Suppressor macrophage treated with lipopolysaccharide for 4 hours (primary cell): ENCODE measurements around the gene SHC3.

Experiments
- DNase-seq: peaks from one replicate; pipeline ENCODE4 v3.0.0-alpha.2; 2020

The SHC3 gene

DNA sequence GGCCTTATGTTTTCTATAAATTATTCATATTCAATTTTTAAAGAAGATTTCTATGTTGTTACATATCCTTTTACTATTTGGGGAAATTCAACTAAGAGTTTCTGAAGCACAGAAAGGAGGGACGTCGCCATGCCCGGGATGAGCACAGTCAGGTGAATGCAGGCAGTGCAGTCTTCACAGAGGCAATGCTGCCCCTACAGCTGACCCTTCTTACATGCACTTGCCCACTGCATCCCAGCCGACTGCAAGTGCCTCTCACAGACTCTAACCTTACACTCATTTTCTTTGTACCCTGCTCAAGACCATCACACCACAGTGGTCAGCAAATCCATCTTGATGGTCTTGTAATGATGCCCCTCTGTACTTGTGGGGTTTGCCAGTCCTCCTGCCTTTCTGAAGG is 73.8 kb downstream of the SHC3 start:
- DNase-seq, result no peak

DNA sequence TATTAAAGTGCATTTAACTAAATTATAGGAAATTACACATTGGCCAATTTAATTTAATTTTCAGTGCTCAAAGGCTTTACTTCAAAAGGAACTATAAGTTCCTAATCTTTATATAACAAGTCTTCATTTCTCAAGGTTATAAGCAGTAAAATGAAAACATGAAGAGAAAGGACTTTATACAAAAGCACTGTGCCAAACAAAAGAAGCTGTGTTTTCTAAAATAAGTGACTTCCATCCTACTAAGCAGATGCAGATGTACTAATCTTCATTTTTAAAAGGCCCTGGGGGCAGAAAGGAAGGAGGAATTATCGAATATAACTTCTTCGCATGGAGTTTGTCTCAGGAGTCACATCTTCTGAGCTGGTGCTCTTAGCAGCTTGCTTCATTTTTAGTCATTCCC is 81.4 kb downstream of the SHC3 start:
- DNase-seq, result no peak

GRCh38 chr9:89096807-89097206 is 81.8 kb downstream of the SHC3 start:
- no peak for DNase-seq

GRCh38 chr9:89095761-89096528 is 82.7 kb downstream of the SHC3 start:
- no peak for DNase-seq

GRCh38 chr9:89093201-89093975 is 85.2 kb downstream of the SHC3 start:
- DNase-seq, result no peak

DNA sequence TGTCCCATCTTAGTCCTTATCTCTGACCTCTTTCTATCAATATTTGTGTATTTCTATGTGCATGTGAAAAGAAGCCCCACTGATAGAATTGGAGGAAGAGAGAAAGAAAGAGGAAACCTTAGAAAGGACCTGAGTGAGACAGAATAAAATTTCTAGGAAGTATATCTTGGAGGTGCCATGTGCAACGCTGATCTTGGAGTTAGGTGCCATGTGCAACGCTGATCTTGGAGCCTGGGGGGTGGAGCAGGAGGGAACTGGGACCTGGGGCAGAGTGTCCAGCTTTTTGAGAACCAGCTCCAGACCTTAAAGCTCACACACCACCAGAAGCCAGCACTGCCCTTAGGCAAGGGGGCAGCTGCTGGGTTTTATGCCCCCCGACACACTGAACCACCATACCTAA is 89.4 kb downstream of the SHC3 start:
- DNase-seq, result no peak

DNA sequence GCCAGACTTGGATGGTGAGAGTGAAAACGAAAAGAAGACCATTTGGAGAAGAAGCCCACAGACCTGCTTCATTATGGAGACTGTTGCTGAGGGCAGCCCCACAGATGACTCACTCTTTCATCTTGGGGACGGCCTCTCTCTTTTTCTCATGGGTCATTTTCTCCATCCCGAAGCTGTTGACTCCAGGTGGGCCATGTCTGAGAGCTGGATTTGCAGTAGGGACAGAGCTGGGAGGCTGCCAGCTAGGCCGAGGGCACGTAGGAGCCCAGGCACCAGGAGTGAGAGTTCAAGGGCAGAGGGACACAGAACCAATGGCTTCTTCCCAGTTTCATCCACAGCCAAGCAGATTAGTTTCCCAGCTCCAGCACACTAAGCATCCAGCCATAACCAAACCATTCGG is 95.0 kb downstream of the SHC3 start:
- DNase-seq, result no peak

GRCh38 chr9:89080193-89080592 is 98.4 kb downstream of the SHC3 start:
- DNase-seq, result no peak

DNA sequence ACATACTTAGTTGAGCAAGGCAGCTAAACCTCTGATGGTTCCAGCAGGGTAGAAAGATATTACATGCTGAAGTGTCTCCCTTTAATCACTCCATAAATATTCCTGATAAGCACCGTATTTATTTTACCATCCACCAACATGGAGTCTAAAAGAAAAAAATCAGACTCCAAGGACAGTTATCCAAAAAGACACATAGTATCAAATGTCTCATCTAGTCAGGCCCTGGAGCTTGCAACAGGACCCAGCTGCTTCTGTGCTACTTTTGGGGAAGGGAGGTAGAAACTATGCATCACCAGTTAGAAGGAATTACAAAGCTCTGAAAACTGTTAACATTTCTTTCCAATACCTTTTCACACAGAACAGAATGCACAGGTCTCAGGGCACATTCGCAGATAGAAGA is 99.2 kb downstream of the SHC3 start:
- DNase-seq, result no peak

DNA sequence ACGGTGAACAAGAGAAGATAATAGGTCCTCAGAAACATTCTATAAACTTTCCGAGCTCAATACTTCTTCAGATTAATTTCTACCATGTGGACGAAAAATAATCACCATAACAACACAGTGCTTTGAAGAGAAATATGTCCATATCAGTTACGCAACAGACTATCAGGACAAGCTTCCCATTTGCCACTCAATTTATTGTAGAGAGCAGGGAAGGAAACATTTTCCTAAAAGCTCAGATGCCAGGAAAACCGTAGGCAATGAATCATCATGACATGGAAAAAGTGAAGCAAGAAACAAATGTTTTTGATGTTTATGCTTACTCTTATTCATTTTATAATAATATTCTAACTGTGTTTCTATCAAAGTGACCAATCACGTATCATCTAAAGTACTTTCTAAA is 99.8 kb downstream of the SHC3 start:
- DNase-seq, result no peak

- no peak for DNase-seq
Measured at GRCh38 chr9:89078421-89078820, 100.2 kb downstream of the SHC3 start.

DNA sequence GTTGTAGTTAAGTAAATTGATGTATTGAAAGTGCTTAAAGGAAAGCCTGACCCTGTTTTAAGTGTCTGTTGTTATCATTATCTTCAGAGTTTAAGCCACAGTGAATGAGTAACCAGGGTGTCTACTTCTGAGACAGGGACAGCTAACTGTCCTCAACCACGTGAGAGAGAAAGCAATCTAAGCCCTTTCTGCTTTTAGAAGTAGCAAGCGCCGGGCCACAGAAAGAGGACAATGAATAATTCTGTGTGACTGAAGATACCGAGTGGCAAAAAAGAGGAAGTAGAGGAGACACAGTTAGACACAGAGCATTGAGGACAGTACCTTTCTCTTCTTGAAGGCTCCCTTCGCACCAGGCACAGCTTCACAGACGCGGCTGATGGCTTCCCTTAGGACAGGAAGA is 101.1 kb downstream of the SHC3 start:
- DNase-seq, result peak; percentile 49

DNA sequence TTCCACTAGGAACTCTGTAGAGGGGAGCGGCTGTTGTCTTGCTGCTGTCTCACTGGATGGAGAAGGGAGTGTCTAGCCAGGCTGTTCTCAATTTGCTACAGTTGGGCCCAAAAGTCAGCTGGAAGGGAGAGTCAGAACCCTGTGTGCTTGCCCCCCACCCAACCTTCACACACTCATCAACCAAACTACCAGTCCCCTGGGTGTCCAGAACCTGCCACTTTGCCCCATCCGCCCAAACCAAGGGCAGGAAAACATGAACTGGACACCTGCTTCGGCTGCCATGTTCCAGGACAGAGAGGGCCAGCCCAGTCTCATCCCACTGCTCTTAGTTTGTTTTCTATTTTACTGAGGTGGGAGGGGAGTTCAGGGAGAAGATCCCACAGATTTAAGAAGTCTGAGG is 105.2 kb downstream of the SHC3 start:
- DNase-seq, result no peak

DNA sequence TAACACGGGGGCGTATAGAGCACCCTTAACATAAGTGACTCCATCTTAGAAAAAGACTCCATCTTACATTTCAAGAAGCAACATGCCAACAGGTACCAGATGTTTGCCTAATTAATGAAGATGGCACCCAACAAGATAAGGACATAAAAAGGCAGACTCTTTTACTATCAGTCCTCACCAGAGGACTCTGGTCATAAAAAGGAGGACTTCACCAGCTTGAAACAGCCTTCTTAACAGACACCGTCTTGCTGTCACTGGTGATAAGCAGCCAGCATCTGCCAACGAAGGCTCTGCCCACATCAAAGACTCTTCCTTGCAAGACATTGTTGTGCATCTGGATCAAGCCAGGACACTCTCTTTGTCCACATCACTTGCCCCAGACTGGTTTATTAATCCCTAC is 107.0 kb downstream of the SHC3 start:
- DNase-seq, result no peak

GRCh38 chr9:89066835-89067234 is 111.8 kb downstream of the SHC3 start:
- DNase-seq, result no peak

GRCh38 chr9:89065921-89066320 is 112.7 kb downstream of the SHC3 start:
- no peak for DNase-seq

- DNase-seq, result no peak
Measured at GRCh38 chr9:89060790-89061189, 117.8 kb downstream of the SHC3 start.

DNA sequence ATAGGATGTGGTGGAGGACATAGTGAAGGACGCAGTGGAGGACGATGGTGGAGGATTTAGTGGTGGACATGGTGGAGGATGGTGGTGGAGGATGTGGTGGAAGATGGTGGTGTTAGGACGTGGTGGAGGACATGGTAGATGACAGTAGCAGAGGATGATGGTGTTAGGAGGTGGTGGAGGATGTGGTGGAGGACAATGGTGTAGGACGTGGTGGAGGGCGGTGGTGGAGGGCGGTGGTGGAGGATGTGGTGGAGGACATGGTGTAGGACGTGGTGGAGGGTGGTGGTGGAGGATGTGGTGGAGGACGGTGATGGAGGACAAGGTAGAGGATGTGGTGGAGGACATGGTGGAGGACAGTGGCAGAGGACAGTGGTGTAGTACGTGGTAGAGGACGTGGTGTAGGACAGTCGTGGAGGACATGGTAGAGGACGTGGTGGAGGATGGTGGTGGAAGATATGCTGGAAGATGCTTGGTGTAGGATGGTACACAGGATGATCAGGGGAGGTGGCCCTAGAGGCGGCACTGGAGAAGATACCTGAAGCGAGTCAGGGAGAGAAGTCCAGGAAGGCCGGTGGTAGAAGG is 118.6 kb downstream of the SHC3 start:
- DNase-seq, result no peak

GRCh38 chr9:89058906-89059305 is 119.7 kb downstream of the SHC3 start:
- DNase-seq, result no peak

- DNase-seq, result no peak
Measured at GRCh38 chr9:89054865-89055495, 123.6 kb downstream of the SHC3 start.

- DNase-seq, result no peak
Measured at GRCh38 chr9:89053301-89053700, 125.3 kb downstream of the SHC3 start.

DNA sequence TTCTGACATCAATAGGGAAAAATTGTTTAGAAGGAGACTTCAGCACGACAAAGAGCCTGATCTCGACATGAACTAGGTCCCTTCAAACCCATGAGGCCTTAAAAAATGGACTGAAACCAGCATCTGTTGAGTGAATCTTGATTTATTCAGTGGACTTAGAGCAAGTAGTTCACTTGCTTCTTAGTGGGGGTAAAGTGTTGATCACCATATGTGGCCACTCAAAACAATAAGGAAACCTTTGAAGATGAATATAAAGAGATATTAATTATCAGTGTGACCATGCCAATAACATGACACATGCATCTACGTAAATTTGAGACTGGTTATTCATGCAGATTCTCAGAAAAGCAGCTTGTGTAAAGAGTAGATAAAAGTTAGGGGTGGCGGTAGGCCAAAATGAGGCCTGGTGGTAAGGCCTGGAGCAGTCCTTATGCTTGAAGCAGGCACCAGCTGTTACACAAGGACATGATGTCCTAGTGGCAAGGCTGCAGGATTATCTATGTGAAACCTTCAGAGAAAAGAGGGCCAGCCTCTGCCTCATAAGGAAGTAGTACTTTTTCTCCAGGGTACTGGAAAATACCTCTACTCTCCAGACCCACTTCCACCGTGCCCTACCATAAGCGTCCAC is 126.0 kb downstream of the SHC3 start:
- DNase-seq, result no peak

GRCh38 chr9:89051421-89052025 is 127.1 kb downstream of the SHC3 start:
- DNase-seq, result no peak
